GM15510 (cell line): ENCODE results near the gene OPHN1.

Experiments used
- POLR2A ChIP-seq: IDR thresholded peaks from 3 replicates; pipeline ENCODE4 v1.6.1; 2011; ENCODE audit warnings: borderline replicate concordance; ENCODE audit not compliant: insufficient read length; ENCODE audit errors: extremely low read depth

The OPHN1 gene

GRCh38 chrX:68433155-68433980, at the start of gene OPHN1:
OPHN1 (minus strand) TSS chrX:68433495; CDS start chrX:68433020, 475 bp downstream.
- no peak for TF ChIP-seq POLR2A

- TF ChIP-seq POLR2A = no peak
These were observed 47.7 kb upstream of the OPHN1 start for GRCh38 chrX:68480969-68481368.

- no peak for TF ChIP-seq POLR2A
These were observed 31.5 kb upstream of the OPHN1 start for GRCh38 chrX:68464796-68465195.

GRCh38 chrX:68463880-68464279, 30.6 kb upstream of the OPHN1 start:
- no peak for TF ChIP-seq POLR2A

GRCh38 chrX:68462653-68463052, 29.4 kb upstream of the OPHN1 start:
- no peak for TF ChIP-seq POLR2A

- TF ChIP-seq POLR2A = no peak
These were observed 28.9 kb upstream of the OPHN1 start for GRCh38 chrX:68462197-68462596.

- no peak for TF ChIP-seq POLR2A
These were observed 28.3 kb upstream of the OPHN1 start for GRCh38 chrX:68461576-68461975.

GRCh38 chrX:68461093-68461492, 27.8 kb upstream of the OPHN1 start:
- TF ChIP-seq POLR2A = no peak

GRCh38 chrX:68455151-68455510, 21.8 kb upstream of the OPHN1 start:
- no peak for TF ChIP-seq POLR2A

- TF ChIP-seq POLR2A = no peak
These were observed 21.3 kb upstream of the OPHN1 start for GRCh38 chrX:68454476-68455150.

- TF ChIP-seq POLR2A = no peak
These were observed 18.4 kb upstream of the OPHN1 start for GRCh38 chrX:68451720-68452119.

- TF ChIP-seq POLR2A = no peak
These were observed 10.0 kb upstream of the OPHN1 start for GRCh38 chrX:68443155-68443868.

GRCh38 chrX:68440940-68441339, 7.6 kb upstream of the OPHN1 start:
- TF ChIP-seq POLR2A = no peak

GRCh38 chrX:68440442-68440841, 7.1 kb upstream of the OPHN1 start:
- no peak for TF ChIP-seq POLR2A

- no peak for TF ChIP-seq POLR2A
These were observed 6.0 kb upstream of the OPHN1 start for GRCh38 chrX:68439341-68439740.
